Stimulated activated naive CD8-positive, alpha-beta T cell treated with anti-CD3 and anti-CD28 coated beads, Interleukin-15, Interleukin-2, amounts not matched to agents 100 ng/mL and 50 ng/mL, for 24 hours (primary cell): ENCODE measurements around the gene TRIP10.
"Not testable (repeated sequence)": the region's sequence is repeated elsewhere in the genome, so short reads cannot be mapped to it uniquely, and the experiment has no call there.

Source experiments
- H3K27ac Mint-ChIP-seq: one replicate; pipeline ENCODE4 v1.8.0; 2021; ENCODE audit warnings: mild to moderate bottlenecking, mixed read lengths
- H3K27me3 Mint-ChIP-seq: one replicate; pipeline ENCODE4 v1.8.0; 2021; ENCODE audit warnings: mixed read lengths
- H3K36me3 Mint-ChIP-seq: one replicate; pipeline ENCODE4 v1.8.0; 2021; ENCODE audit warnings: low read depth, mixed read lengths
- H3K4me1 Mint-ChIP-seq: one replicate; pipeline ENCODE4 v1.8.0; 2021; ENCODE audit warnings: low read depth, mixed read lengths
- H3K4me3 Mint-ChIP-seq: one replicate; pipeline ENCODE4 v1.8.0; 2021; ENCODE audit warnings: mild to moderate bottlenecking, mixed read lengths
- H3K9me3 Mint-ChIP-seq: one replicate; pipeline ENCODE4 v1.8.0; 2021; ENCODE audit warnings: mixed read lengths

Gene TRIP10

GRCh38 chr19:6754653-6755463, 15.4 kb downstream of the TRIP10 start:
- Mint-ChIP-seq H3K36me3 (peaks cover 37% of the 10 kb centered on the region), H3K4me3 (no peak overlapping the region), H3K4me1 (peaks cover 17% of the 10 kb centered on the region), H3K27ac (no peak overlapping the region), H3K27me3 (no peaks in the 10 kb centered on the region), H3K9me3 (no peaks in the 10 kb centered on the region)

GRCh38 chr19:6760606-6761005, 21.1 kb downstream of the TRIP10 start:
- Mint-ChIP-seq H3K4me3 (no peak overlapping the region), H3K36me3 (peaks cover 25% of the 10 kb centered on the region), H3K4me1 (peaks cover 18% of the 10 kb centered on the region), H3K27me3 (no peaks in the 10 kb centered on the region), H3K9me3 (no peaks in the 10 kb centered on the region), H3K27ac (no peak overlapping the region)

- no peaks in the 10 kb centered on the region for H3K27me3 Mint-ChIP-seq
- no peaks in the 10 kb centered on the region for H3K9me3 Mint-ChIP-seq
- no peak overlapping the region for H3K27ac Mint-ChIP-seq
- no peak overlapping the region for H3K4me3 Mint-ChIP-seq
- H3K4me1 Mint-ChIP-seq, result peaks cover 23% of the 10 kb centered on the region
- H3K36me3 Mint-ChIP-seq, result peaks cover 25% of the 10 kb centered on the region
Observed at GRCh38 chr19:6761053-6761676, 21.7 kb downstream of the TRIP10 start.

DNA sequence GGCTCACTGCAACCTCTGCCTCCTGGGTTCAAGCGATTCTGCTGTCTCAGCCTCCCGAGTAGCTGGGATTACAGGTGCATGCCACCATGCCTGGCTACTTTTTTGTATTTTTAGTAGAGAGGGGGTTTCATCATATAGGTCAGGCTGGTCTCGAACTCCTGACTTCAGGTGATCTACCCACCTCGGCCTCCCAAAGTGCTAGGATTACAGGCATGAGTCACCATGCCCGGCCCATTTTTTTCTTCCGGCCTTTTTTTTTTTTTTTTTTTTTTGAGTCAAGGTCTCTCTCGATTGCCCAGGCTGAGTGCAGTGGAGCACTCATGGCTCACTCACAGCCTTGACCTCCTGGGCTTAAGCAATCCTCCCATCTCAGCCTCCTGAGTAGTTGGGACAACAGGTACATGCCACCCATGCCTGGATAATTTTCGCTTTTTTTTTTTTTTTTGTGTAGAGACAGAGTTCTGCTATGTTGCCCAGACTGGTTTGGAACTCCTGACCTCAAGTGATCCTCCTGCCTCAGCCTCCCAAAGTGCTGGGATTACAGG, 22.8 kb downstream of the TRIP10 start:
- not testable (repeated sequence) for H3K4me3 Mint-ChIP-seq, H3K27ac Mint-ChIP-seq, H3K27me3 Mint-ChIP-seq, H3K9me3 Mint-ChIP-seq
- Mint-ChIP-seq H3K36me3 (peaks cover 24% of the 10 kb centered on the region), H3K4me1 (peaks cover 30% of the 10 kb centered on the region)

DNA sequence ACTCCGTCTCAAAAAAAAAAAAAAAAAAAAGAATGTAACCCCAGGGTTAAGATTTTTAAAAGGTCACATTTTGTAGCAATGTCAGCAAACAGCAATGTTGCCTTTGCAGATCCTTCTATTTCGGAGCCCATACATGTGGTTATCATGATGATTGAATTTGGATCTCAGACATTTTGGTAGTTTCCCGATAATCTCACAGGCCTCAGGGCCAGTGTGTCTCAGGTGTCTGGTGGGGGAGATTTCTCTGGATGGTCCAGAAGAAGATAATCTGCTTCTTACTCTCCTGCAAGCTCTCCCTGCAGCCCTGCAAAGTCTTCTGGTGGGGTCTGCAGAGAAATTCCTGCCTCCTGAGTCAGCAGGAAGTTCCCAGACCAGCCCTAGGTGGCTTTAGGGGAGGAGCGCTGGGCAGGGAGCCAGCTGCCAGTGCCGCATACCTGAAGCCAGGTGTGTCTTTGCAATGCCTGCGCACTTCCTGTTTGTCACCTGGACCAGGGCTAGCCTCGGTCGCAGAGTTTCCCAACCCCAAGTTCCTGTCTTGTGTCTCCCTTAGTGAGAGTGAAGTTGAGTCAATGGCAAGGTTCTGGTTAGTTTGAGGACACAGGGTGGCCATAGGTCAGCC, 26.4 kb downstream of the TRIP10 start:
- peaks cover 10% of the 10 kb centered on the region for H3K36me3 Mint-ChIP-seq

GRCh38 chr19:6766357-6767080, 27.0 kb downstream of the TRIP10 start:
- peak overlapping the region; percentile 89 for H3K4me3 Mint-ChIP-seq
- H3K27ac Mint-ChIP-seq, result peak overlapping the region; percentile 87
- H3K4me1 Mint-ChIP-seq, result peaks cover 37% of the 10 kb centered on the region
- no peaks in the 10 kb centered on the region for H3K27me3 Mint-ChIP-seq
- H3K36me3 Mint-ChIP-seq, result peaks cover 5% of the 10 kb centered on the region
- no peaks in the 10 kb centered on the region for H3K9me3 Mint-ChIP-seq

More for the DNA sequence above, 26.4 kb downstream of the TRIP10 start:
- no peaks in the 10 kb centered on the region for H3K27me3 Mint-ChIP-seq
- no peaks in the 10 kb centered on the region for H3K9me3 Mint-ChIP-seq
- peaks cover 37% of the 10 kb centered on the region for H3K4me1 Mint-ChIP-seq
- peak overlapping the region; percentile 87 for H3K27ac Mint-ChIP-seq
- H3K4me3 Mint-ChIP-seq, result peak overlapping the region; percentile 89

DNA sequence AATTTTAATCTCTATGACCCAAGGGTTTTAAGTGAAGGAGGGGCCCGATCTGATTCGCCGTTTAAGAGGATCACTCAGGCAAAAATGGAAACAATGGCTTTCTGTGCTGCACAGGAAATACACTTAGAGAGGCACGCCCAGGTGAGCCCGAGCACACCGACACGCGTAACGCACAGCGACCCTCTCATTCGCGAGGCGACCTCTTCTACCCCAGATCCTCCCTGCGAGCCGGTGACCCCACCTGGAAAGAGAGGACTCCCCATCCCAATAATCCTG, 27.5 kb downstream of the TRIP10 start:
- H3K4me3 Mint-ChIP-seq, result peak overlapping the region; percentile 89
- peak overlapping the region; percentile 87 for H3K27ac Mint-ChIP-seq
- H3K36me3 Mint-ChIP-seq, result peaks cover 5% of the 10 kb centered on the region
- H3K9me3 Mint-ChIP-seq, result no peaks in the 10 kb centered on the region
- H3K4me1 Mint-ChIP-seq, result peaks cover 42% of the 10 kb centered on the region
- H3K27me3 Mint-ChIP-seq, result no peaks in the 10 kb centered on the region

DNA sequence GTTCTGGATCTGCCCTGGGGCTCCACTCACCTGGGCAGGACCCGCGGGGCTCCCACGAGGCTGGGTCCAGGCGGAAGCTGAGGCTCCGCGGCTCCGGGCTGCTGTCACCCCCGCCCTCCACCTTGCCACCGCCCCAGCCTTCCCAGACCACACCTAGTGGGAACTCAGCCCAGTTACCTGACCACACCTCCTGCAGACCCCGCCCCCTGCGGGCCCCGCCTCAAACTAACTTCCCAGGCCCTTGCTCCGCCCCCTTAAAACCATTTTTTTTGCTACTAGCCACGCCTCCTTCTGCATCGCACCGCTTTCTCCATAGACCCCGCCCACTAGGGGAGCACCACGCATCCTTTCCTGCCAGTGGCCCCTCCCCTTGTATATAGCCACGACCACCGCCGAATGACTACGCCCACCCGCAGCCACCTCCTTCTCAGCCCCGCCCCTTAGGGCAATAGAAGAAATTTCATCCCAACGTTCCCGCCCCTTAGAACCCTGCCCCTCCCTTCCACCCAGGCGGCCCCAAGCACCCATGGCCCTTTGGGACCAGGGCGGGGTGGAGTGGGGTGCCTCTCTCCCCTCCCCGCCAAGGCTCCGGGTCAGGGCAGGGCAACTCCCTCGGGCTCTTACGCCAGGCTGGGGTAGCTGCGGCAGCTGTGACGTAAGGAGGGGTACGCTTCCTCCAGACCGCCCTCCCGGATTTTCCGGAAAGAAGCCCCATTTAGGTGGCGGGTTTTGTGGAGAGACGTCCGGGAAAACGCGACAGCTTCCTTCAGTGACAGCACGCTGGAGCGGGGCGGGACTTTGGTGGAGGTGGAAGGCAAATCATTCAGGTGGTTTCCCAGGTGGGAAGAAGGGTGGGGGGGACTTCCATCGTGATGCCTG, 28.1 kb downstream of the TRIP10 start, which contains the start of gene SH2D3A:
SH2D3A (minus strand) TSS at position 79 of the 879 bp plus-strand sequence. CDS start 3,687 bp downstream, outside the sequence.
- H3K4me3 Mint-ChIP-seq, result peak within 1 kb of the TSS; percentile 89
- peak within 1 kb of the TSS; percentile 87 for H3K27ac Mint-ChIP-seq
- no peaks in the 10 kb centered on the region for H3K9me3 Mint-ChIP-seq
- no peaks in the 10 kb centered on the region for H3K27me3 Mint-ChIP-seq
- peaks cover 47% of the 10 kb centered on the region for H3K4me1 Mint-ChIP-seq
- H3K36me3 Mint-ChIP-seq, result peaks cover 5% of the 10 kb centered on the region

- no peaks in the 10 kb centered on the region for H3K27me3 Mint-ChIP-seq
- H3K36me3 Mint-ChIP-seq, result peaks cover 5% of the 10 kb centered on the region
- H3K27ac Mint-ChIP-seq, result peak overlapping the region; percentile 87
- peaks cover 47% of the 10 kb centered on the region for H3K4me1 Mint-ChIP-seq
- peak overlapping the region; percentile 89 for H3K4me3 Mint-ChIP-seq
- H3K9me3 Mint-ChIP-seq, result no peaks in the 10 kb centered on the region
Observed at GRCh38 chr19:6768236-6768785, 28.8 kb downstream of the TRIP10 start.

GRCh38 chr19:6769006-6769619, 29.6 kb downstream of the TRIP10 start:
- Mint-ChIP-seq H3K4me3 (no peak overlapping the region), H3K4me1 (peaks cover 52% of the 10 kb centered on the region), H3K9me3 (no peaks in the 10 kb centered on the region), H3K27me3 (no peaks in the 10 kb centered on the region), H3K36me3 (peaks cover 5% of the 10 kb centered on the region), H3K27ac (no peak overlapping the region)

DNA sequence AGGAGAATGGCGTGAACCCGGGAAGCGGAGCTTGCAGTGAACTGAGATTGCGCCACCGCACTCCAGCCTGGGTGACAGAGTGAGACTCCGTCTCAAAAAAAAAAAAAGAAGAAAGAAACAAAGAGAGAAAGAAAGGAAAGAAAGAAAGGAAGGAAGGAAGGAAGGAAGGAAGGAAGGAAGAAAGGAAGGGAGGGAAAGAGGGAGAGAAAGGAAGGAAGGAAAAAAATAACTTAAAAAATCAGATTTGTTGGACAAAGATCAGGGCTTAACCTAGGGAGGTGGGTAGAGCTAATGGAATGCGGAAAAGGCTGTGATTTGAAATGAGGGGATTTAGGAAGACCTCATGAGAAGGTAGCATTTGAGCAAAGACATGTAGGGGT, 32.2 kb downstream of the TRIP10 start:
- not testable (repeated sequence) for H3K27me3 Mint-ChIP-seq, H3K9me3 Mint-ChIP-seq
- Mint-ChIP-seq H3K4me1 (peaks cover 56% of the 10 kb centered on the region), H3K4me3 (peak overlapping the region; percentile 95), H3K36me3 (peaks cover 17% of the 10 kb centered on the region), H3K27ac (peak overlapping the region; percentile 89)

- peak within 1 kb of the TSS; percentile 89 for H3K27ac Mint-ChIP-seq
- peaks cover 57% of the 10 kb centered on the region for H3K4me1 Mint-ChIP-seq
- H3K36me3 Mint-ChIP-seq, result peaks cover 24% of the 10 kb centered on the region
- H3K4me3 Mint-ChIP-seq, result peak within 1 kb of the TSS; percentile 95
- peaks cover 6% of the 10 kb centered on the region for H3K9me3 Mint-ChIP-seq
- no peaks in the 10 kb centered on the region for H3K27me3 Mint-ChIP-seq
Observed at GRCh38 chr19:6772028-6772865, 32.8 kb downstream of the TRIP10 start, which contains the start of gene VAV1. VAV1 (plus strand) TSS chr19:6772708; CDS start chr19:6772808, 100 bp downstream.
